Suppressor macrophage treated with lipopolysaccharide for 4 hours (primary cell): ENCODE measurements around the gene AMACR.
"Not testable (repeated sequence)": the region's sequence is repeated elsewhere in the genome, so short reads cannot be mapped to it uniquely, and the experiment has no call there.

Experiments used
- DNase-seq: peaks from one replicate; pipeline ENCODE4 v3.0.0-alpha.2; 2020

Gene AMACR

DNA sequence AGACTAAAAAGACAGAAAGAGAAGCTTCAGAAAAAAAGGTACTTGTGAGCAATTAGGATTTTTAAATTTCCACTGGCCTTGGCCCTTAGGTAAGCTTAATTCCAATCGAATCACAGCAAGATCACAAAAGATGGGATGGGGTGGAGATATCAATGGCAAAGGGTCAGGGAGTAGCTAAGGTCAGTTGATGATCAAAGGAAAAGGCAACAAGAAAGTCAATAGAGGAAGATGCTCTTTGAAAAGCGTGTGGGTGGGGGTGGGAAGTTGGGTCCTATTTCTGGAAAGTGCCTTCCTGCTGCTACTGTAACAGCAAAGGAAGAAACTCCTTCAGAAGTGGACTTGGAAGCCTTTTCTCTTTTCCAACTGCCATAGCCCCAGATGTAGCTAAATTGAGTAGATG, 27.9 kb upstream of the AMACR start:
- DNase-seq = peak; percentile 45

DNA sequence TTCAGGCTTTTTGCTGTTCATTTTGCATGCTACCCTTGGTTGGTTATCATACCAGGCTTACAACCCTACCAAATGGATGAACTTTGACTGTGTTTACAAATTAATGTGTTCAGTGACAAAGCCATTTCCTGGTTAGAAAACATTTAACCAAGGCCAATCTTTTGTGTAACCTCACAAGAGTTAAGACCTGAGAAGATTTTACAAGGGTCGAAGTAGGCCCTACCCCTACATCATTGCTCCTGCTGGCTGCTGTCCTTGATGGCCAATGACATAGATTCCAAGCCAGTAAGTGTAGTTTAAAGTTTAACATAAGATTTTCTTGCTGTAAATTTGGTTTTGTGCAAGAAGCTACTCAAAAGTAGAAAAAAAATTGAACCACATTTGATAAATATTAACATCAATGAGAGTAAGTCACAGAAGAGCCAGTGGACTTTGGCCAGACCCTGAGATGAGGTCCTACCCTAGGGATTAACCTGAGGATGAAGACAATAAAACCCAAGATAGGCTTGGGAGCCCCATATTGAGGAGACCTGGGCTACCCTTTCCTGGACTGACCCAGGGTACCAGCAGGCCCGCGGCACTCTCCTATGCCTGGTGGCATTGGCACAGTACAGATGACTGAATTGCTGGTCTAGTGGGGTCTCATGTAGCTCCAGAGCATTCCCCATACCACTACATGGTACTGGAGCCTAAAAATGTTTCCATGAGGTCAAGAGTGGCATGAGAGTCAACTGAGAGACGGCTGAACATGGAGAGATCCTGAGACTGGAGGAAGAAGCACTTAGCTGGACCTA, 26.9 kb upstream of the AMACR start:
- no peak for DNase-seq

DNA sequence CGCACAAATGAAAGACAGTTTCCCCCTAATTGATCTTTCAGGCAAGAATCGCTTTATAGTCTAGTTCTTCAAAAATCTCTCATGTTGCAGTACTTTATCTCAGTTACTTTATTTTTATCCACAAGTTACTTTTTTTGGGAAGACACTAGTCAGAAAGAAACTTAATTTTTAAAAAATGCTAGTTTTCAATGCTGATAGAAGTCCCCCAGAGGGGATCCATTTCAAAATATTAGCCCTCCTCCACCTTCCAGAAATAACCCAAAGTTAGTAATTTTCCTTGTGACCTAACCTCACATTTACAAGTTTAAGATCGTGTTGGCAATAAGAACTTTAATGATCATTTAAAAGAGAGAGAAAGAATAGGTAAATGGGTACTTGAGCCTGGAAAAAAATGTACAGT, 24.1 kb upstream of the AMACR start:
- no peak for DNase-seq

DNA sequence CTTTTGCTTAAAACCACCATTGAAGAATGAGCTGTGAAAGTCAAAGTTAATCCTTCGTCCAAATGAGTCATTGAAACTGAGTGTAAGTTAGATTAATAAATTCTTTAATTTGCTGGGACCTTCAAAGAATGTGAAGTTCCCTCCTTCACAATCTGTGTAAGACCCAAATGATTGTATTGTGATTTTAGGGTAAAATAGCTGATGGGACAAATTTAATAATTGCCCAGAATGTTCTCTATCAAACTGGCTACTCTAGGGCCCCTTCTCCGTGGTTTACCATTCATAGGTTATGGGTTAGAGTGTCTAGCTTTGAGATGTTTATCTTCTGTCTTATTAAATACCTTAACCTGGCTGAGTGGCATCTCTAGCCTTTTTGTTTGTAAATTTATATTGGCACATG, 23.3 kb upstream of the AMACR start:
- no peak for DNase-seq

DNA sequence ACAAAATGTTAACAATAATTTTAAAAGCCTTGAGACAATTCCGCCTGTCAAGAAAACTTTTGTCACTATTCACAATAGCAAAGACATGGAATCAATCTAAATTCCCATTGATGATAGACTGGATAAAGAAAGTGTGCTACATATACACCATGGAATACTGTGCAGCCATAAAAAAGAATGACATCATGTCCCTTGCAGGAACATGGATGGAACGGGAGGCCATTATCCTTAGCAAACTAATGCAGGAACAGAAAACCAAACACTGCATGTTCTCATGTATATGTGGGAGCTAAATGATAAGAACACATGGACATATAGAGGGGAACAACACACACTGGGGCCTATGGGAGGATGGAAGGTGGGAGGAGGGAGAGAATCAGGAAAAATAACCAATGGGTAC, 22.7 kb upstream of the AMACR start:
- DNase-seq = not testable (repeated sequence)

DNA sequence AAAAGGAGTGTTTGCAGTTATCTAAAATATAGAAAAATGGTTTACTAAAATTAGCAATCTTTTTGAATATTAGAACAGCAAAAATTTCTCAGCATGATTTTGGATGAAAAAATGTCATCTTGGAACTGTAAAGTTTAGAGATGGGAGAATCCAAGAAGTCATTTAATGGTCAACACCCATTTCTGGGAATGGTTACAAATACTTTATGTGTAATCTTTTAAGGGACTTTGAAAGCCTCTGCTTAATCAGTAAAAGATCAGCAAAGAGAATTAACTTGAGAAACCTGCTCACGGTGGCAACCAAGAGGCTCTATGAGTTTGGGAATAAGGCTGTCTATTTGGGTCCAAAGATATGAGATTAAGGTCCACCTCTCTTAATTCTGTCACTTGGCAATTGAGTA, 22.2 kb upstream of the AMACR start:
- DNase-seq = no peak

DNA sequence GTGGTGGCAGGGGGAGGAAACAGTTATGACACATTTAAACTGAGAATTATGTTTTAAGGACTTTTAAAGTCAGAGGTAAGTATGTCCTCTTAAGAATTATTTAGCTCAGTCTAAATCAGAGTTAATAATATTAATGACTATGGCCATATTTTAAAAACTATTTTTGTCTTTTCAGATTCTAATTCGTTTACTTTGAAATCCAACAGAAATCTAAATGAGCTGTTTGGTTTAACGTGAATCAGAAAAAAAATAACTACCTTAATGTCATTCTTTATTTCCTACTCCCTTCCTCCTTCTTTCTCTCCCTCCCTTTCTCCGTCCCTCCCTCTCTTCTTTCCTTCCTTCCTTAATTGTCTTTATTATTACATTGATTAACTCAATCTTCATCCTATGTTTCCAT, 20.5 kb upstream of the AMACR start:
- no peak for DNase-seq

DNA sequence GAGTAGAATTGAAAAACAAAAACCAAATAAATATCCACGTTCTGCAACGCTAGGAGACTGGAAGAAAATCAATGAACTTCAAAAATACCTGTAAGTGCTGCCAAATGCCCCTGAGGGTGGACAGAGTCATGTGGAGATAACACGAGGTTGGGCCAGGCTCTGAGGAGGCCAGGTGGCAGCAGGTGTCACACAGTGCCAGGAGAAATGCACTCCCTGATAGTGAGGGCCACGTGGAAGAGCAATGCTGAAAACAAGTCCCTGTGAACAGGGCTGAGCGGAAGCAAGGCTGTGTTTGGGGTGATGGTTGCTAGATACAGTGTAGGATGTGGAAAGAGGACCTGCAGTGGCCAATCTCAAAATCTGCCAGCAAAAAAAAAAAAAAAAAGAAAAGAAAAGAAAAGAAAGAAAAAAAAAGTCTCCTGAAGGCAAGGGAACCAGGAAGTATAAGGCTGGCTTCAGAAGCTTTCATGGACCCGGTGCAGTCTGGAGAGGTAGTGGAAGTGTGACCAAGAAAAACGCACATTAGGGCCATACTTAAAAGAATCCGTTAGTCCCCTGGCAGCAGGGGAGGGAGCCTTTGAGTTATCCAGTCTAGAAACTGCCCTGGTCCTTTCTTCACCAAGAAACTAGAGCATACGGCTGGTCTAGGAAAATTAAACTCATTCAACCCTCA, 18.4 kb upstream of the AMACR start:
- no peak for DNase-seq

DNA sequence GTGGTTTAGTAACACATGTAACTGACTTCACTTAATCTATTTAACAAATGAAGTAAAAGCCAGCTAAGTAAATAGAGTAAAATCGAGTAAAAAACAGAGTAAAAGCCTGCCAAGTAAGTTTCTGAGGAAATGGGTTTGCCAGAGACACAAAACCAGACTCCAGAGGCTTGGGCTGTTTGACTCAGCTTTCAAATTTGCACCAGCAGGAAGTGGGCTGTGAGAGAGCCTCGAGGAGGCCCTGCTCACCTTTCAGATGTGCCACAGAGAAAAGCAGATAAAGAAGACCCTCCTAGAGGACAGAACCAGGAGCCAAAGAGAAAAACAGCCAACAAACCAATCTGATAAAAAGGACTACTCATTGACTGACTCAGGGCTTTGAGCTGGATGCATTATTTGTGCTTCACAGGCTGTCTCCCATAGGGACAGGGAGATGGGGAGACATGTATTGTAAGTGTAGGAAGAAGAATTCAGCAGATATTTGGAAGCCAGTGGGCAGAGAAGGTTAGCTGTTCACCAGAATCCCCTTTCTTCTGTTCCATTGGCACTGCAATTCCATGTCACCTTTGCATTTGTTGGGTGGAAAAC, 14.4 kb upstream of the AMACR start:
- no peak for DNase-seq

DNA sequence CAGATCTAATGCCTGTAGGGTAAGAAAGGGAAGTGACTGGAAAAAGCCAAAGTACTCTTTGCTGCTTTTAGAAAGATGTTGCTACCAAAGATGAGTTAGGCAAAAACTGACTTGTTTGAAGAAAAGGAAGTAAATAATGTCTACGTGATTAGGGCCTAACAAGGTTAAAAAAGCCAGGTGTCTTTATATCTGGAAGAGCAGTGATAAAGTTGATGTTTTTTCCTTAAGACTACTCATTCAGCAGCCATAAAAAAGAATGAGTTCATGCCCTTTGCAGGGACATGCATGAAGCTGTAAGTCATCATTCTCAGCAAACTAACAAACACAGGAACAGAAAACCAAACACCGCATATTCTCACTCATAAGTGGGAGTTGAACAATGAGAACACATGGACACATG, 13.5 kb upstream of the AMACR start:
- no peak for DNase-seq

DNA sequence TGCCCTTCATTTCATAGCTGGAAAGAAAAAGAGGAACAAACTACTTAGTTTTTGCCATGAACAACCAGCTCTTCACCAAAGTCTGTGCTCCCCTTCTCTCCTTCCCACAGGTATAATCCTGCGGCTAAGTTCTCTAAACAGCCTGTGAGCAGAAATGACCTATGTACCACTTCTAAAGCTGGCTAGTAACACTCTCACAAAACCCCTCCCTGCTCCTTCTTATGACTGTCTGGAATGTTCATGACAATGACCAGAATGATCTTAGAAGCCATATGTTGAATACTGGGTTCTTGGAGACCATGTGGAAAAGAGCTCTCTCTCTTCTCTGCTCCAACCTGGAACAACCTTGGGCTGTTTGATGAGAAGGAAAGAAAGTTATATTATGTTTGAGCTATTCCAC, 12.9 kb upstream of the AMACR start:
- DNase-seq = no peak

DNA sequence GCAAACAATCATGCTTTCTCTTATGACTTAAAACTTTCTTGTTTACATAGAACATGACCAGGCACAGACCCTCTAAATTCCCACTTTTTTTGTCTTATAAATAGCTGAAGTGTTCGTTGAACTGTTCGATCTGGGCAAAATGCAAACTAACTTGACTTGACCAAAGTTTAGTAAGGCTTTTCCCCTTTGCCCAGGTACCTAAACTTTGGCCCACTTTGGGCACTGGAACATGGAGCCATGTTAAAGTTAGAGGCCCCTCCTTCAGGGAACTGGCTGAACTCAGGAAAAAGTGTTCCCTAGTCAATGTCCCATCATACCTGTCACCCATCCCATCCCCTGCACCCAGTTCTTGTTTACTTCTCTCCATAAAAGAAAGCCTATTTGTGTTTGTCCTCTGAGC, 9.4 kb upstream of the AMACR start:
- DNase-seq = no peak

DNA sequence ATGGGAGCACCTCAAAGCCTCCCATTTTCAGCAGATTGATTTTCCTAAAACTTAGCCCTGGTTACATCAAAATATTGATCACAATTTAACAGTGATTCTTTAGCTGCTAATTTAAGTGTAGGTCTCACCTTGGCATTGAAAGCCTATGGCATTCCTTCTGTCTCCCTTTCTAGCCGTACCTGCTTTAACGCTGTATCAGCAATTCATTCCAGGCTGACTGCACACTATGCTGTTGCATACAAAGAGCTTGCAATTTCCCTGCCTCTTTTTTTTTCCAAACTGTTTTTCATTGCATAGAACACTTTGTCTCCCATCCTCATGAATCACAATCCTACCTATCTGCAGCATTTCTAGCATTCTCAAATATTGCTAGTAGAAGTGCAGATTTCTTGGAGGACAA, 8.9 kb upstream of the AMACR start:
- no peak for DNase-seq

DNA sequence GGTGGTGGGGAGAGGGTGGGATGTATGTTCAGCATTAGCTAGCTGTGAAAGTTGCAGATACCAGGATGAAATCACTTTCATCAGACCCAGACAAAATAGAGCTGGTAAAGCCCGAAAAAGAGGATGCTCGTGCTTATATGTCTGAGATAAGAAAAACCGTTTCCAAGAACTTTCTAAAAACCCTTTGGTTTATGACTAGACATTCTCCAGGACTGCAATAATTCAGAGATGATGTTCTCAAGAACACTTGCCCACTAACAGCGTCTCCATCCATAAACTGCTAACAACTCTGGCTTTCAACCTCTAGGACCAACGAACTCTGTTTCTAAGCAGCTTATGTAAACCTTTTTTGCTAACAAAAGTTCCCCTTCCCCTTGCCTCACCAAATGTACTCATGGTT, 8.4 kb upstream of the AMACR start:
- DNase-seq = no peak

DNA sequence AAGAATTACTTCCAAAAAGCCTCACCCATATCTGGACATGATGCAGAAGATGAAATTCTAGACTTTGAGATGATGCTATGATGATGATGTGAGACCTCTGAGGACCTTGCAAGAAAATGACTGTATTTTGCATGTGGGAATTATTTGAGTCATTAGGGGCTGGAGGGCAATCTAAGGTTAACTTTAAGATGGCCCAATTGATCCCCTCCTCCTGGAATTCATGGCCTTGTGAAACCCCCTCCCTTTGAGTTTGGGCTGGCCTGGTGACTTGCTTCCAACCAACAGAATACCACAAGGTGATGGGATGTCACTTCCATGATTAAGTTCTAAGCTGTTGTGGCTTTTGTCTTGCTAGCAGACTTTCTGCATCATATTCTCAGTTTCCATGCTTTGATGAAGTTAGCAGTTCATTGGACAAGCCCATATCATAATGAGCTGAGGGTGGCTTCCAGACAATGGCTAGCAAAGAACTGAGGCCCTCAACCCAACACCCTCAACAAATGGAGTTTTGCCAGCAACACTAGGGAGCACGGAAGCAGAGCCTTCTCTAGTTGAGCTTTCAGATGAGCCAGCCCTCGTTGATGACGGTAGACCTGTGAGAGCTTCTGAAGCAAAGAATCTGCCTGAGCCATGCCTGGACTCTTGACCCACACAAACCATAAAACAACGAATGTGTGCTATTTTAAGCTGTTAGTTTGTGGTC, 7.4 kb upstream of the AMACR start:
- no peak for DNase-seq

DNA sequence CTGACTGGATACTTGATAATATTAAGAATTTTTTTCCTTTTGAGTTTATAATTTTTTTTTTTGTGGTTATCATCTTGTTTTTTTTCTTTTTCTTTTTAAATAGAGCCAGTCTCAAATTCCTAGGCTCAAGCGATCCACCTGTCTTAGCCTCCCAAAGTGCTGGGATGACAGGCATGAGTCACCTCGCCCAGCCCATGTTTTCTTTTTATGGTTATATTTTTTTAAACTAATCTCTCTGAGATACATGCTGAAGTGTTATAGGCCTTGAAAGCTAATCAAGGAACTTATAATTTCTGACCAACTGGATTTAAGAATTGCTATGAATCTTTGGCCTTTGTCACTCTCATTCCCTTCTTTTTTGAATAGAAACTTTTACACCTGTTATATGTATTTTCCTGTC, 6.8 kb upstream of the AMACR start:
- DNase-seq = no peak

DNA sequence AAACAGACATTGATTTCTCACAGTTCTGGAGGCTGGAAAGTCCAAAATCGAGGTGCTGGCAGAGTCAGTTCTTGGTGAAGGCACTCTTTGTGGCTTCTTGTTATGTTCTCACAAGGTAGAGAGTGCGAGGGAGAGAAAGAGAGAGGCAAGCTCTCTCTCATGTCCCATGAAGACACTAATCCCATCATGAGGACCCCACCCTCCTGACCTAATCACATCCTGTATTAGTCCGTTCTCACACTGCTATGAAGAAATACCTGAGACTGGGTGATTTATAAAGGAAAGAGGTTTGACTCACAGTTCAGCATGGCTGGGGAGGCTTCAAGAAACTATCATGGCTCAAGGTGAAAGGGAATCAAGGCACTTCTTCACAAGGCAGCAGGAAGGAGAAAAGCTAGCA, 5.7 kb upstream of the AMACR start:
- no peak for DNase-seq

DNA sequence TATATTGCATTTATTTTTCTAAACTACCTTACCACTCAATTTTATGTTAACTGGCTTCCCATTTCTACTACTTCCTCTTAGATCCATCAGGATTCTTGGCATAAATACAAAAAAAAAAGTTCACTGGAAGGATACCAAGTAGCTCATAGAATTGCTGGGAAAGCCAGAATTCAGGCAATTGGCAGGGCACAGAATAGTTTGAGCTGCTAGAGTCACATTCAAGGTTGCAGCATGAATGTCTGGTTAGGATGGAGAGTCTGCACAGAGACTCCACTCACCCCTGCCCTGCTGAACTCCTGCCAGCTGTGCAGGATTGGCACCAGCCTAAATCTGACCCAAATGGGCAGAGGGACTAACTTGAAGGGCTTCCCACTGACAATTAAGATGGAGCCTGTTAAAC, 4.9 kb upstream of the AMACR start:
- no peak for DNase-seq

DNA sequence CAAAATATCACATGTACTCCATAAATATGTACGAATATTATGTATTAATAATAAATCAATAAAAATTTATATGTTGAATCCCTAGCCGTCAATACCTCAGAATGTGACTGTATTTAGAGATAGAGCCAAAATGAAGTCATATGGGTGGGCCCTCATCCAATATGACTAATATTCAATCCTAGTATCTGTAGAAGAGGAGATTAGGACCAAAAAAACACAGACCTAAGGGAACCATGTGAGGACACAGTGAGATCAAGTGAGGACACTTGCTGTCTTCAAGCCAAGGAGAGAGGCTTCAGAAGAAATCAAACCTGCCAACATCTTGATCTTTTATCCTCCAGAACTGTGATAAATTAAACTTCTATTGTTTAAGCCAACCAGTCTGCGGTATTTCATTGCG, 3.7 kb upstream of the AMACR start:
- DNase-seq = no peak

DNA sequence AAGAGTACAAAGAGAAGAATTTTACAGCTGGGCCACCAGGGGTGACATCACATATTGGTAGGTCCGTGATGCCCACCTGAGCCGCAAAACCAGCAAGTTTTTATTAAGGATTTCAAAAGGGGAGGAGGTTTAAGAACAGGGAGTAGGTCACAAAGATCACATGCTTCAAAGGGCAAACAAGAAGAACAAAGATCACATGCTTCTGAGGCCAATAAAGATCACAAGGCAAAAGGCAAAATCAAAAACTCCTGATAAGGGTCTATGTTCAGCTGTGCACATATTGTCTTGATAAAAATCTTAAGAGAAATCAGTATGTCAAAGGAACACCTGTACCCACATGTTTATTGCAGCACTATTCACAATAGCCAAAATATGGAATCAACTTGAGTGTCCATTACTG, 2.3 kb upstream of the AMACR start:
- DNase-seq = not testable (repeated sequence)

DNA sequence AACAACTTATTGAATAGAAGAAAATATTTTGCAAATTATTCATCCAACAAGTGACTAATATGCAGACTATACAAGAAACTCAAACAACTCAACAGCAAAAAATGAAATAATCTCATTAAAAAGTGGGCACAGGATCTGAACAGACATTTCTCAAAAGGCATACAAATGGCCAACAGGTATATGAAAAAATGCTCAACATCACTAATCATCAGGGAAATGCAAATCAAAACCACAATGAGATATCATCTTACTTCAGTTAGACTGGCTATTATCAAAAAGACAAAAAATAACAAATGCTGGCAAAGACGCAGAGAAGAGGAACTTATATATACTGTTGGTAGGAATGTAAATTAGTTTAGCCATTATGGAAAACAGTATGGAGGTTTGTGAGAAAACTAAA, 1.8 kb upstream of the AMACR start:
- DNase-seq = no peak

DNA sequence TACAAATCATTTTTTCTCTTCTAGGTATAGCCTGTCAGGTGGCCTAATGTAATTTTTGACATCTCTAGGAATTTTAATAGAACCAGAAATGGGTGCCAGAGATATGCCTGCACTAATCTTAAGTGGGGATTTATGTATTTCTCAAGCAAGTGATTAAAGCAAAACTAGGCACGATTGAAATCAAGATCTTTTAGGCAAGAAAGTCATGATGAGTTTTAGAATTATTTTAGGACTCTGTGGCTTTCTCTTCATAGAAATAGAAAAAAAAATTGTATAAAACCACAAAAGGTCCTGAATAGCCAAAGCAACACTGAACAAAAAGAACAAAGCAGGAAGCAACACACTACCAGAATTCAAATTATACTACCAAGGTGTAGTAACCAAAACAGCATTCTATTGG, 952 bp upstream of the AMACR start:
- peak; percentile 0 for DNase-seq

DNA sequence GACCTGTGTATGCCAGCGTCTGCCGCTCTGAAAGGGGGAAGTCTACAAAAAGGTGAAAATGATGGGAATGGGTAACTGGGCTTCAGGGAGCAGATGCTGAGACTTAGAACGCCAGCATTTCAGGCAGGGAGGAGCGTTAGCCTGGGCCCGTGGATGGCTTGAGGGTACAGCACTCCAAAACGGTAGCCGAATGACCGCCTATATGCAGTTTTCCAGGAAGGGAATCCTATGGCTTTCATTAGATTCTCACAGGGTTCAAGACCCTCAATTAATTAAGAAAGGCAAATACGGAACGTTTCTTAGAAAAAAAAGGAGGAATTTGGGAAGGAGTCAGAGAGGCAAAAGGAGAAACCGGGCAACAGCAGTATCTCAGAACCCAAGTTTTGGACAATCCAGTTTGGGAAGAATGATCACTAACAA, 639 bp downstream of the AMACR start:
- DNase-seq = peak; percentile 0

DNA sequence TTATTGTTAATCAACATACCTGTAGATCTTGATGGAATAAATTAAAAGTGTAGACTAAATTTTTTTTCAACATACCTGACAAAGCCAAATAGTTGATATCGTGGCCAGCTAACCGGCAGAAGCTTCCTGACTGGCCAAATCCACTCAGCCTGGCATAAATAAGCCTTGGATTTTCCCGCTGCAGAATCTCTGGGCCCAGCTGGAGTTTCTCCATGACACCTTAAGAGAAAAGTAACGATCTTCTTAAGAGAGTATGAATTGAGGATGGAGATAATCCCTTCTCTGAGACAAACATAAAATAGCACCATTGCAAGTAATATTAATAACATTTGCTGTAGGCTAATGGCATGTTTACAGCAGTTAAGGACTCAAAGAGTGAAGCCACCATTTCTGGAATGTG, 2.2 kb downstream of the AMACR start:
- no peak for DNase-seq
